Upper lobe of left lung (tissue), 6 donors: ENCODE measurements around the gene CTDP1. TPM values are rescaled to one million over a fixed set of nuclear protein-coding genes. Genes with fewer than 3 reads are reported as not detected.
A peak's percentile ranks its signal among the peaks of the same experiment; 100 is the strongest.

Experiments
- ATAC-seq, 2 donors: fragments of 200-7000 bp; cut with Tn5 transposase; one replicate each; pipeline ENCODE4 v1.9.1; 2022; ENCODE audit warnings: mild to moderate bottlenecking in 2 of 2, moderate library complexity in 2 of 2; ENCODE audit not compliant: low FRiP score in 2 of 2
- DNase-seq, 2 donors: peaks; one replicate each; pipeline ENCODE4 v3.0.0-alpha.2; 2019 to 2020
- H3K27ac ChIP-seq, 4 donors: fragments of 200-600 bp; sonication (generic); one replicate each; pipeline ENCODE4 v1.5.1; 2016 to 2019
- H3K27me3 ChIP-seq, 4 donors: fragments of 200-600 bp; sonication (generic); one replicate each; pipeline ENCODE4 v1.5.1; 2017 to 2019
- H3K36me3 ChIP-seq, 4 donors: fragments of 200-600 bp; sonication (generic); one replicate each; pipeline ENCODE4 v1.5.1; 2016 to 2019
- H3K4me1 ChIP-seq, 4 donors: fragments of 200-600 bp; sonication (generic); one replicate each; pipeline ENCODE4 v1.5.1; 2018 to 2019
- H3K4me3 ChIP-seq, 4 donors: fragments of 200-600 bp; sonication (generic); one replicate each; pipeline ENCODE4 v1.5.1; 2017 to 2019; ENCODE audit warnings: mild to moderate bottlenecking in 2 of 4, moderate library complexity in 1 of 4
- H3K9me3 ChIP-seq, 4 donors: fragments of 200-600 bp; sonication (generic); one replicate each; pipeline ENCODE4 v1.5.1; 2018 to 2019
- EP300 ChIP-seq, 4 donors: sonication (generic); formaldehyde crosslinking; IDR thresholded peaks; one replicate each; pipeline ENCODE4 v1.5.1; 2017; ENCODE audit warnings: antibody characterized with exemption in 4 of 4, control low read depth in 2 of 4
- POLR2A ChIP-seq, 4 donors: fragments of 450-650 bp; IDR thresholded peaks; one replicate each; pipeline ENCODE4 v1.5.1; 2016 to 2017; ENCODE audit warnings: antibody characterized with exemption in 4 of 4, mild to moderate bottlenecking in 2 of 4
- POLR2AphosphoS5 ChIP-seq, 2 donors: sonication (generic); formaldehyde crosslinking; IDR thresholded peaks; one replicate each; pipeline ENCODE4 v1.5.1; 2017; ENCODE audit warnings: antibody characterized with exemption in 2 of 2
- WGBS, 2 donors: methylation state at CpG; one replicate each; pipeline ENCODE4 v1.1.5; 2017 to 2018; 5-methylcytosine and 5-hydroxymethylcytosine counted together
- total RNA-seq, 6 donors: library from RNA; depleted of rRNA in 4 of 6; stranded (reverse); fragments of >200 nt in 4 of 6; gene quantifications; one replicate each; pipeline versions ENCODE4 v1.1.0 to v1.2.1, GENCODE V29; 2016 to 2021
- TF ChIP-seq, protein P1 (sequence below), 6 experiments: fragments of 450-650 bp in 4 of 6; fragments of 200-600 bp in 2 of 6; sonication (generic) in 2 of 6; IDR thresholded peaks; one replicate each; pipeline ENCODE4 v1.5.1; 2016 to 2019; ENCODE audit warnings: antibody characterized with exemption in 6 of 6
- donor health status: DM: no; HTN: no; CAD: no; lungs with moderate emphysema.
- donor health status: DM: no; HTN: yes; CAD: no; lungs with severe emphysema.

CTDP1 gene
- total RNA-seq, 6 donors from 2014 or later, result 21.3 to 44.7 (median 29.7) TPM

- DNase-seq (no peak), ATAC-seq (peak in 1 of 2 donors; percentile 38)
- Histone ChIP-seq H3K27ac (no peak overlapping the region), H3K4me3 (no peak overlapping the region), H3K4me1 (peaks cover 0 to 3% (median under 1%) of the 10 kb centered on the region in 4 donors), H3K36me3 (no peaks in the 10 kb centered on the region), H3K27me3 (peaks cover 0 to 14% (median 10%) of the 10 kb centered on the region in 4 donors), H3K9me3 (no peaks in the 10 kb centered on the region)
- WGBS, 2 donors, result 37 to 52% methylated on average over 21 to 37 of the region's 58 CpGs
- TF ChIP-seq, protein P1, sequence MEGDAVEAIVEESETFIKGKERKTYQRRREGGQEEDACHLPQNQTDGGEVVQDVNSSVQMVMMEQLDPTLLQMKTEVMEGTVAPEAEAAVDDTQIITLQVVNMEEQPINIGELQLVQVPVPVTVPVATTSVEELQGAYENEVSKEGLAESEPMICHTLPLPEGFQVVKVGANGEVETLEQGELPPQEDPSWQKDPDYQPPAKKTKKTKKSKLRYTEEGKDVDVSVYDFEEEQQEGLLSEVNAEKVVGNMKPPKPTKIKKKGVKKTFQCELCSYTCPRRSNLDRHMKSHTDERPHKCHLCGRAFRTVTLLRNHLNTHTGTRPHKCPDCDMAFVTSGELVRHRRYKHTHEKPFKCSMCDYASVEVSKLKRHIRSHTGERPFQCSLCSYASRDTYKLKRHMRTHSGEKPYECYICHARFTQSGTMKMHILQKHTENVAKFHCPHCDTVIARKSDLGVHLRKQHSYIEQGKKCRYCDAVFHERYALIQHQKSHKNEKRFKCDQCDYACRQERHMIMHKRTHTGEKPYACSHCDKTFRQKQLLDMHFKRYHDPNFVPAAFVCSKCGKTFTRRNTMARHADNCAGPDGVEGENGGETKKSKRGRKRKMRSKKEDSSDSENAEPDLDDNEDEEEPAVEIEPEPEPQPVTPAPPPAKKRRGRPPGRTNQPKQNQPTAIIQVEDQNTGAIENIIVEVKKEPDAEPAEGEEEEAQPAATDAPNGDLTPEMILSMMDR (IDR thresholded peaks at IDR 0.05), result no peak
- no peak for TF ChIP-seq POLR2A (IDR thresholded peaks at IDR 0.05)
- TF ChIP-seq EP300 (IDR thresholded peaks at IDR 0.05), result no peak
- TF ChIP-seq POLR2AphosphoS5 (IDR thresholded peaks at IDR 0.05), result no peak
Observed at GRCh38 chr18:79637181-79637920, 42.3 kb upstream of the CTDP1 start.

GRCh38 chr18:79637921-79638909, 41.4 kb upstream of the CTDP1 start:
- Histone ChIP-seq H3K27ac (no peak overlapping the region), H3K36me3 (no peaks in the 10 kb centered on the region), H3K9me3 (no peaks in the 10 kb centered on the region), H3K27me3 (peaks cover 0 to 14% (median 10%) of the 10 kb centered on the region in 4 donors), H3K4me1 (peaks cover 0 to 10% (median 8%) of the 10 kb centered on the region in 4 donors), H3K4me3 (no peak overlapping the region)
- DNase-seq, result peak in 1 of 2 donors; percentile 80
- ATAC-seq, result no peak
- no peak for TF ChIP-seq EP300 (IDR thresholded peaks at IDR 0.05)
- no peak for TF ChIP-seq POLR2AphosphoS5 (IDR thresholded peaks at IDR 0.05)
- TF ChIP-seq, protein P1 (IDR thresholded peaks at IDR 0.05), result no peak
- no peak for TF ChIP-seq POLR2A (IDR thresholded peaks at IDR 0.05)
- 48 to 74% methylated on average over 42 to 72 of the region's 99 CpGs for WGBS, 2 donors

- H3K9me3 ChIP-seq, result no peaks in the 10 kb centered on the region
- no peaks in the 10 kb centered on the region for H3K36me3 ChIP-seq
- no peak for DNase-seq
- TF ChIP-seq, protein P1 (IDR thresholded peaks at IDR 0.05), result no peak
- TF ChIP-seq EP300 (IDR thresholded peaks at IDR 0.05) (no peak), POLR2A (IDR thresholded peaks at IDR 0.05) (no peak), POLR2AphosphoS5 (IDR thresholded peaks at IDR 0.05) (no peak)
- no peak overlapping the region for H3K4me3 ChIP-seq
- no peak overlapping the region for H3K27ac ChIP-seq
- peaks cover 3 to 19% (median 16%) of the 10 kb centered on the region in 4 donors for H3K4me1 ChIP-seq
- peaks cover 0 to 14% (median 10%) of the 10 kb centered on the region in 4 donors for H3K27me3 ChIP-seq
- ATAC-seq, result no peak
- WGBS, 2 donors, result 56 to 57% methylated on average over 10 of the region's 10 CpGs
Observed at GRCh38 chr18:79639072-79639829, 40.4 kb upstream of the CTDP1 start.

DNA sequence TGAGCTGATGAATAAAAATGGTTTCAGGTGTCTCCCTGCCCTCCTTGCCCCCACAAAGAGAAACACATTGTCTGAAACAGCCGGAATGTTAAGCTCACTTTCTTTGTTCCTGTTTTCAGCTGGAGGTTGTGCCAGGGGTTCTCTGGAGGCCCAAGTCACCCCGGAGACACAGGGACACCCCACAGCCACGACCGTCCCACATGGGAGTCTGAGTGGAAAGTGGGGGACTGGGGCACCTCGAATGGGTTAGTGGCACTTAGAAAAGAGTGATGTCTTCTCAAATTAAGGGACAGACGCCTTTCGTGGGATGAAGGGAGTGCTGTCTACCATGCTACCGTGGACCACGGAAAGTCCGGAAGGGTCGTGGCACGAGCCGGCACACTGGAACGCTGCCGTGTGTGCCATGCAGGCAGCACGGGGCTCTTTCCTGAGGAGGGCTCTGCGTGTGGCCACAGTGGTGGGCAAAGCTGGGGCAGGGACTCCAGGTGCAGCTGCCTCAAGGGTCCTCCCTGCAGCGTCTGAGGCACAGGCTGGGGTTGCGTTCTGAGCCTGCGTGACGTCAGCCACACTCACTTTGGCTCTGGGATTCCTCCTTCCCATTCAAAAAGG, 39.4 kb upstream of the CTDP1 start:
- Histone ChIP-seq H3K27me3 (peaks cover 0 to 14% (median 10%) of the 10 kb centered on the region in 4 donors), H3K27ac (no peak overlapping the region), H3K36me3 (no peaks in the 10 kb centered on the region), H3K4me3 (no peak overlapping the region), H3K4me1 (peaks cover 3 to 19% (median 16%) of the 10 kb centered on the region in 4 donors), H3K9me3 (no peaks in the 10 kb centered on the region)
- WGBS, 2 donors, result 80 to 88% methylated on average over 21 of the region's 21 CpGs
- TF ChIP-seq POLR2A (IDR thresholded peaks at IDR 0.05) (no peak), POLR2AphosphoS5 (IDR thresholded peaks at IDR 0.05) (no peak), EP300 (IDR thresholded peaks at IDR 0.05) (no peak)
- TF ChIP-seq, protein P1 (IDR thresholded peaks at IDR 0.05), result no peak
- ATAC-seq, result no peak
- peak in 1 of 2 donors; percentile 59 for DNase-seq
